Measurements from ENCODE around the gene RBFOX2. TPM values are rescaled to one million over a fixed set of nuclear protein-coding genes. Genes with fewer than 3 reads are reported as not detected.
"Not testable (repeated sequence)": the region's sequence is repeated elsewhere in the genome, so short reads cannot be mapped to it uniquely, and the experiment has no call there.

RBFOX2 gene
- total and polyA plus RNA-seq, 2 donors (not counting 1 experiment from before 2014, with no cell fraction given), result not detected

DNA sequence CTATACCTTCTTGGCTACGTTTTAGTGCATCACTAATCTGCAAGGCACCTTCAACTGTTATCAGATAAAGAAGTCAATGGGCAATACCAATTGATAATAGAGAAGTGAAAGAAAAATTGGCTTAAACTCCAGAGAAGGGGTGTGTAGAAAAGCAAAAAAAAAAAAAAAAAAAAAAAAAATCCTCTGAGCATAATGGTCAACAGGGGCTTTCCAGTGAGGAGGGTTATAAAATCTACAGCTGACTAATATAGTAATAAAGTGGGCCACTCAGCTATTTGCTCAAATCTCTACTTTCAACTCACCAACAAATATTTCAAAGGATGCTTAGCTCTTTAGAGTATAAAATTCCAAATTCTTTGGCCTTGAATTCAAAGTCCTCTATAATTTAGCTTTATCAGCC is 233.1 kb downstream of the RBFOX2 start:
- H3K4me3 Mint-ChIP-seq, result no peak overlapping the region
- no peak for ATAC-seq (ENCODE audit: low read depth)
- Histone ChIP-seq H3K9ac (ENCODE audit: low read length) (no peak overlapping the region), H3K4me1 (ENCODE audit: control insufficient read depth in 2 of 2, insufficient read depth in 2 of 2, low read length in 2 of 2) (no peaks in the 10 kb centered on the region), H2AFZ (ENCODE audit: insufficient read depth, low read depth, low read length, poor library complexity, severe bottlenecking) (no peak overlapping the region), H3K4me3 (ENCODE audit: control extremely low read depth in 1 of 5, extremely low read depth in 1 of 5, insufficient read depth in 1 of 5, low read depth in 2 of 5, low read length in 4 of 5) (no peak overlapping the region), H3K4me2 (replicated peaks; ENCODE audit: low read depth, low read length, poor library complexity, severe bottlenecking) (no peak overlapping the region), H3K79me2 (ENCODE audit: control insufficient read depth, insufficient read depth, low read length) (no peaks in the 10 kb centered on the region), H3K9me3 (ENCODE audit: control extremely low read depth in 1 of 3, control insufficient read depth in 2 of 3, insufficient read depth in 1 of 3, low read length in 2 of 3) (no peaks in the 10 kb centered on the region), H3K27me3 (replicated peaks in 1 of 4; ENCODE audit: control extremely low read depth in 1 of 4, control insufficient read depth in 3 of 4, insufficient read depth in 4 of 4, low read length in 3 of 4) (peaks cover 0 to 2% (median 0%) of the 10 kb centered on the region in 4 experiments), H3K27ac (ENCODE audit: low read length in 2 of 2) (no peak overlapping the region), H4K20me1 (ENCODE audit: control insufficient read depth, insufficient read depth, low read length, poor library complexity, severe bottlenecking) (no peaks in the 10 kb centered on the region), H3K36me3 (replicated peaks in 1 of 2; ENCODE audit: control extremely low read depth in 1 of 2, control insufficient read depth in 1 of 2, extremely low read depth in 1 of 2, insufficient read depth in 2 of 2, low read length in 1 of 2) (no peaks in the 10 kb centered on the region)
- WGBS (ENCODE audit: insufficient coverage), result no CpG with 5 or more reads among the region's 1 CpG
- DNase-seq, result no peak
- H3K27ac Mint-ChIP-seq, result no peak overlapping the region
- H3K27me3 Mint-ChIP-seq, result peaks cover 9% of the 10 kb centered on the region
- no peak for TF ChIP-seq EZH2 (IDR thresholded peaks at IDR 0.05; ENCODE audit: borderline replicate concordance, insufficient read depth, low read depth, low read length, poor library complexity, severe bottlenecking)
- TF ChIP-seq, protein P1, sequence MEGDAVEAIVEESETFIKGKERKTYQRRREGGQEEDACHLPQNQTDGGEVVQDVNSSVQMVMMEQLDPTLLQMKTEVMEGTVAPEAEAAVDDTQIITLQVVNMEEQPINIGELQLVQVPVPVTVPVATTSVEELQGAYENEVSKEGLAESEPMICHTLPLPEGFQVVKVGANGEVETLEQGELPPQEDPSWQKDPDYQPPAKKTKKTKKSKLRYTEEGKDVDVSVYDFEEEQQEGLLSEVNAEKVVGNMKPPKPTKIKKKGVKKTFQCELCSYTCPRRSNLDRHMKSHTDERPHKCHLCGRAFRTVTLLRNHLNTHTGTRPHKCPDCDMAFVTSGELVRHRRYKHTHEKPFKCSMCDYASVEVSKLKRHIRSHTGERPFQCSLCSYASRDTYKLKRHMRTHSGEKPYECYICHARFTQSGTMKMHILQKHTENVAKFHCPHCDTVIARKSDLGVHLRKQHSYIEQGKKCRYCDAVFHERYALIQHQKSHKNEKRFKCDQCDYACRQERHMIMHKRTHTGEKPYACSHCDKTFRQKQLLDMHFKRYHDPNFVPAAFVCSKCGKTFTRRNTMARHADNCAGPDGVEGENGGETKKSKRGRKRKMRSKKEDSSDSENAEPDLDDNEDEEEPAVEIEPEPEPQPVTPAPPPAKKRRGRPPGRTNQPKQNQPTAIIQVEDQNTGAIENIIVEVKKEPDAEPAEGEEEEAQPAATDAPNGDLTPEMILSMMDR (IDR thresholded peaks at IDR 0.05), result no peak
- intact Hi-C loops (cut with micrococcal nuclease), result no loop called here
- POLR2A ChIA-PET, result no interaction called here
- H3K4me1 Mint-ChIP-seq, result no peaks in the 10 kb centered on the region
- H3K9me3 Mint-ChIP-seq (ENCODE audit: insufficient read depth), result peaks cover 1% of the 10 kb centered on the region
- CTCF ChIA-PET, result interaction anchor here (1.4 kb wide), 1 partner anchor 269 kb away, joined by 3 read pairs; no protein-coding TSS in a partner anchor

DNA sequence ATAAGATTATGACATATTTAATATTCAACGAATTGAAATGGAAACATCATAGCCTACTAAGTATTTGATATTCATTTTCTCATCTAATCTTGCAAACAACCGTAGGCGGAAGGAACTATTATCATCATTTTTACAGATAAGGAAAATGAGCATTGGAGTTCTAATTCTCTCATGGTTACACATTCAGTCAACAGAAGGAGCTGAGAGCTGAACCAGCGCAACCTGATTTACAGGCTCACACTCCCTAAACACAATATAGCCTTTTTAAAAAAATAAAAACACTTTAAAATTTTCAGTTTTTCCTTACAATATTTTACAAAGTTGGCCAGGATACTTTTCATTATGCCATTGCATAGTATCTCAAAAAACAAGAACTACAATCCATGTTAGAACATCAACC is 236.1 kb downstream of the RBFOX2 start:
- POLR2A ChIA-PET, result no interaction called here
- no peaks in the 10 kb centered on the region for H3K4me1 ChIP-seq (ENCODE audit: control insufficient read depth in 2 of 2, insufficient read depth in 2 of 2, low read length in 2 of 2)
- CTCF ChIA-PET, result no interaction called here

DNA sequence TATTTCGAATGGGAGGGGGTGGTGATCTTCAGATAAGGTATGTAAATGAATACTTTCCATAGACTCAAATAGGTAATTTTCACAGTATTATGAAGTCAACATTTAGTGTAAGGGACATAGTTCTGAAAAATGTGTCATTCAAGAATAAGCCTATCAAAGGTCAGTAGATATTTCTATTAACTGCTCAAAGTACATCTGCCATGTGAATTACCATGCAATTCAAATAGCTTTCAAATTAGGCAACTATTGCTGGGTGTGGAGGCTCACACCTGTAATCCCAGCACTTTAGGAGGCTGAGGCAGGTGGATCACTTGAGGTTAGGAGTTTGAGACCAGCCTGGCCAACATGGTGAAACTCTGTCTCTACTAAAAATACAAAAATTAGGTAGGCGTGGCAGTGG is 236.8 kb downstream of the RBFOX2 start:
- CTCF ChIA-PET, result not testable (repeated sequence)

More for the DNA sequence above, 236.1 kb downstream of the RBFOX2 start:
- Histone ChIP-seq H2AFZ (ENCODE audit: insufficient read depth, low read depth, low read length, poor library complexity, severe bottlenecking) (no peak overlapping the region), H3K4me3 (ENCODE audit: control extremely low read depth in 1 of 5, extremely low read depth in 1 of 5, insufficient read depth in 1 of 5, low read depth in 2 of 5, low read length in 4 of 5) (no peak overlapping the region), H4K20me1 (ENCODE audit: control insufficient read depth, insufficient read depth, low read length, poor library complexity, severe bottlenecking) (no peaks in the 10 kb centered on the region), H3K9ac (ENCODE audit: low read length) (no peak overlapping the region), H3K79me2 (ENCODE audit: control insufficient read depth, insufficient read depth, low read length) (no peaks in the 10 kb centered on the region), H3K9me3 (ENCODE audit: control extremely low read depth in 1 of 3, control insufficient read depth in 2 of 3, insufficient read depth in 1 of 3, low read length in 2 of 3) (no peaks in the 10 kb centered on the region), H3K27ac (ENCODE audit: low read length in 2 of 2) (no peak overlapping the region), H3K4me2 (replicated peaks; ENCODE audit: low read depth, low read length, poor library complexity, severe bottlenecking) (no peak overlapping the region), H3K27me3 (replicated peaks in 1 of 4; ENCODE audit: control extremely low read depth in 1 of 4, control insufficient read depth in 3 of 4, insufficient read depth in 4 of 4, low read length in 3 of 4) (no peaks in the 10 kb centered on the region), H3K36me3 (replicated peaks in 1 of 2; ENCODE audit: control extremely low read depth in 1 of 2, control insufficient read depth in 1 of 2, extremely low read depth in 1 of 2, insufficient read depth in 2 of 2, low read length in 1 of 2) (no peaks in the 10 kb centered on the region)
- 100% methylated on average over 1 of the region's 4 CpGs for WGBS (ENCODE audit: insufficient coverage)
- TF ChIP-seq EZH2 (IDR thresholded peaks at IDR 0.05; ENCODE audit: borderline replicate concordance, insufficient read depth, low read depth, low read length, poor library complexity, severe bottlenecking), result no peak
- TF ChIP-seq, protein P1 (IDR thresholded peaks at IDR 0.05), result no peak
- intact Hi-C loops (cut with micrococcal nuclease), result no loop called here
- DNase-seq (no peak), ATAC-seq (ENCODE audit: low read depth) (no peak)
- Mint-ChIP-seq H3K9me3 (ENCODE audit: insufficient read depth) (peaks cover 1% of the 10 kb centered on the region), H3K4me1 (no peaks in the 10 kb centered on the region), H3K27ac (no peak overlapping the region), H3K4me3 (no peak overlapping the region), H3K27me3 (peaks cover 11% of the 10 kb centered on the region)

More for the DNA sequence above, 236.8 kb downstream of the RBFOX2 start:
- WGBS (ENCODE audit: insufficient coverage), result no CpG with 5 or more reads among the region's 2 CpGs
- POLR2A ChIA-PET; H2AFZ ChIP-seq (ENCODE audit: insufficient read depth, low read depth, low read length, poor library complexity, severe bottlenecking); H3K4me1 ChIP-seq (ENCODE audit: control insufficient read depth in 2 of 2, insufficient read depth in 2 of 2, low read length in 2 of 2); H3K4me3 ChIP-seq (ENCODE audit: control extremely low read depth in 1 of 5, extremely low read depth in 1 of 5, insufficient read depth in 1 of 5, low read depth in 2 of 5, low read length in 4 of 5); H3K4me3 Mint-ChIP-seq; ATAC-seq (ENCODE audit: low read depth); H3K27me3 ChIP-seq (replicated peaks in 1 of 4; ENCODE audit: control extremely low read depth in 1 of 4, control insufficient read depth in 3 of 4, insufficient read depth in 4 of 4, low read length in 3 of 4); H3K4me1 Mint-ChIP-seq; H3K9ac ChIP-seq (ENCODE audit: low read length); H3K27ac Mint-ChIP-seq; H3K9me3 ChIP-seq (ENCODE audit: control extremely low read depth in 1 of 3, control insufficient read depth in 2 of 3, insufficient read depth in 1 of 3, low read length in 2 of 3); H3K27ac ChIP-seq (ENCODE audit: low read length in 2 of 2); H3K4me2 ChIP-seq (replicated peaks; ENCODE audit: low read depth, low read length, poor library complexity, severe bottlenecking); H3K36me3 ChIP-seq (replicated peaks in 1 of 2; ENCODE audit: control extremely low read depth in 1 of 2, control insufficient read depth in 1 of 2, extremely low read depth in 1 of 2, insufficient read depth in 2 of 2, low read length in 1 of 2); H3K79me2 ChIP-seq (ENCODE audit: control insufficient read depth, insufficient read depth, low read length); intact Hi-C loops (cut with micrococcal nuclease); H4K20me1 ChIP-seq (ENCODE audit: control insufficient read depth, insufficient read depth, low read length, poor library complexity, severe bottlenecking); DNase-seq; H3K9me3 Mint-ChIP-seq (ENCODE audit: insufficient read depth): not testable (repeated sequence)
- H3K27me3 Mint-ChIP-seq, result peaks cover 12% of the 10 kb centered on the region

Measured in B cell (primary cell).